AG09309 (cell line): ENCODE results near the gene RAB3D.
"Not testable (repeated sequence)": the region's sequence is repeated elsewhere in the genome, so short reads cannot be mapped to it uniquely, and the experiment has no call there.

Experiments
- DNase-seq: peaks from one replicate; pipeline ENCODE4 v3.0.0-alpha.2; 2010; ENCODE audit warnings: low read depth
- H3K4me3 ChIP-seq: 2 replicates; pipeline ENCODE4 v1.5.1; 2011; ENCODE audit warnings: mild to moderate bottlenecking, low read depth, low read length, moderate library complexity; ENCODE audit not compliant: control insufficient read depth
- CTCF ChIP-seq: IDR thresholded peaks from 2 replicates; pipeline ENCODE4 v1.5.1; 2011; ENCODE audit warnings: mild to moderate bottlenecking, low read depth, low read length, inconsistent platforms; ENCODE audit not compliant: insufficient read depth, control insufficient read depth; ENCODE audit errors: missing control alignments

RAB3D gene

DNA sequence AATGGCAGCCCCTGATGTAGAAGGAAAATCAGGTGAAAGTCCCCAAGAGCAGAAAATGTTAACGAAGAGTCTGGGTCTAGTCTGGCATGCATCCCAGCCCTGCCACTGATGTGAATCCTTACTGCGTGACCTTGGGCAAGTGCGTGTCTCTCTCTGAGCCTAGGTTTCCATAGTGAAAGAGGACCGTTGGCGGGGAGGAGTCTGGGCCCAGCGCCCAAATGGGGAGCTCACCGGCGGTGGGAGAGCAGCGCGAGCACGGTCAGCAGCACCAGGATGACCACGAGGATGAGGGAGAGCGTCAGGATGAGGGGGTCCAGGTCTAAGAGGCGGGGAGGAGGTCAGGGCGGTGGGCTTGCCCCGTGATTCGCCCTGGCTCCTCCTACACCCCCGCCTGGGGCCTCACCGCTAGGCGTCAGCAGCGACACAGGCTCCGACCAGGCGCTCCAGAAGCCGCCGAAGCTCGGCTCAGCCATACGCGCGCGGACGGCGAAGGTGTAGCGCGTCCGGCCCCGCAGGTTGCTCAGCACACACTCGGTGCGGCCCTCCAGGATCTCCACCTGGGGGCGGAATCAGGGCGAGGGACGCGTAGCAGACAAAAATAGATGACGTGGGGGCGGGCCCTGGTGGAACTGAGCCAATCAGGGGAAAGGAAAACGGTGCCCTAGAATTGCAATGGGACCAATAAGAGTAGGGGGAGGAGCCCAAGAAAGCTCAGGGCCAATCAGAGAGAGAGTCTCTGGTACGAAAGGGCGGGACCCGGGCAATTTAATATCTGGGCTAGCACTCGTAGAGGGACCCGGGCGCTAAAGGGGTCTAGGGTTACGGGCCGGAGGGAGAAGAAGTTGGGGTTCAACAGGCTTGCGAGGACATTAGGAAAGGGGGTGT is 41.4 kb upstream of the RAB3D start:
- peak; percentile 72 for DNase-seq
- H3K4me3 ChIP-seq = peak overlapping the region; percentile 70
- peak; percentile 78 for TF ChIP-seq CTCF

DNA sequence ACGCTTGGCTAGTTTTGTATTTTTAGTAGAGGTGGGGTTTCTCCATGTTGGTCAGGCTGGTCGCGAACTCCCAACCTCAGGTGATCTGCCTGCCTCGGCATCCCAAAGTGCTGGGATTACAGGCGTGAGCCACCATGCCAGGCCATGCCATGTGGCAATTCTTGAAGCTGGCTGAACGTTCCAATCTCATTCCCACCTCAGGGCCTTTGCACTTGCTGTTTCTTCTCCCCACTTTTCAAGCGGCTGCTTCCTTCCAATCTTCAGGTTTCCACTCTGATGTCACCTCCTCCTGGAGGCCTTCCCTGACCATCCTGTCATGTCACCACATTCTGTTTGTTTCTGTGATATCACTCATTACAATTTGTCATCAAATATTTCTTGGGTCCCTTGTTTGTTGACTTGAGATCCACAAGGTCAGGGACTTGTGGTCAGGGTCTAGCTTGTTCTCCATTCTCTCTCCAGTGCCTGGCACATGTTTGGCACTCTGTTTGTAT is 40.4 kb upstream of the RAB3D start:
- no peak overlapping the region for H3K4me3 ChIP-seq
- TF ChIP-seq CTCF = no peak
- no peak for DNase-seq

GRCh38 chr19:11379269-11379845 is 39.9 kb upstream of the RAB3D start:
- DNase-seq, H3K4me3 ChIP-seq: not testable (repeated sequence)

DNA sequence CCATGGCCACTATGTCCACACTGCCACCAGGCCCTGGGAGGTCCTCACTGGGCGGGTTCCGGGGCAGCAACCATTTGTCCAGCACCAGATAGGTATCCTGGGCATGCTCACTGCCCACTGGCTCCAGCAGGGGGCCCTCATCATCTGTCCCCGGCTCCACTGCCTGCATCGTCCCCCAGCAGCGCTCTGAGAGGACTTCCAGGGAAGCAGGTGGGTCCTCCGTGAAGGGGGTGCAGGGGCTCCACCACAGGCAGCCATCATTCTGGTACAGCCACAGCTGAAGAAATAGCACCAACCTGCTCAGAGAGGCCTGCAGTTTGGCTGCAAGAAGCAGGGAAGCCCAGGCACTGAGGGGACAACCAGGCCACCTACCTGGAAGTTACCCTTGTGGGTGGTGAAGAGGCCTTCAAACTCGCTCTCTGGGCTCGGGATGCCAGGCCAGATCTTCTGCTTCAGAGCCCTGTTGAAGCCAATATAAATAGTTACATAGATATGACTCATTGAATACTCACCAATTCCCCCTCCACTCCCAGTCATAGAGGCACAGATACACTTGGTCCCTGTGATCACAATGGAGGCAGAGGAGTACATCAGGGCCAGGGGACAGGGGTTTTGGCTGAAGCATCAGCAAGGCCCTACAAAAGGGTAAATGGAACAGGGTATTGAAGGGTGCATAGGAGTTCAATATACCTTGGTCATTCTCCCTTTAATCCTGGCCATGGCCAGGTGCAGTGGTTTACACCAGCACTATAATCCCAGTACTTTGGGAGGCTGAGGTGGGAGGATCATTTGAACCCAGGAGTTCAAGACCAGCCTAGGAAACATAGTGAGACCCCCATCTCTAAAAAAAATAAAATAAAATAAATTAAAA is 39.1 kb upstream of the RAB3D start:
- no peak overlapping the region for H3K4me3 ChIP-seq
- no peak for DNase-seq
- peak; percentile 46 for TF ChIP-seq CTCF

DNA sequence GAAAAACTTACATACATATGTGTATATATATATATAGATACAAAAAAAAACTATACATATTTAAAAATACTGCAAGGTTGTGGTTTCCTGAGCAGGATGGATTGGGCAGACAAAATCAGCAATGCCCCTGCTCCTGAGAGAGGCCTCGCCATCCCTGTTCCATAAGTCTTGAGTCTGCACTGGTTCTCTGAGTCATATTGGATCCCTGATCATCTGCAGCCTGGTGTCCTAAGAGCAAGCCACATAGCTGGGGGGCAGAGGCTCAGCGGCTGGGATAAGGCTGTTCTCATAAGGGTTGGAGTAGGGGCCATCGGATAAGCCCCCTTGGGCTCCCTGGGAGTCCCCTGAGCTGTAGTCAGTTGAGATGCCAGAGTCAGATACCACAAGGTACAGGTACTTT is 38.3 kb upstream of the RAB3D start:
- H3K4me3 ChIP-seq = no peak overlapping the region
- no peak for DNase-seq
- TF ChIP-seq CTCF = no peak

DNA sequence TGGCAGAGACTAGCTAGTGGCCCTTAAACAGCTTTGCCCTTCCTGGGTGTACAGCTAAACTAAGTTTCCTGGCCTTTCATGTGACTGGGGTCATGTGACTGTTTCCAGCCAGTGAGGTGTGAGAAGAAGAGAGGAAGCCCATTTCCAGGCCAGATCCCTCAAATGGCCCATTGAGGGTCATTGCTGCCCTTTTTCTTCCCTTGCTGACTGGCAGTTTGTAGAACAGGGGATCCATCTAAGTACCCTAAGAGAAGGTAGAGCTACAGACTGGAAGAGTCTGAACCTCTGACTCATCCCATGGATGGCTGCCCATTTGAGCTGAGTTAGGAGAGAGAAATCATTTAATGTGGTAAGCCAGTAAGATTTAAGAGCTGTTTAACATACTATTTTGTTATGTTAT is 37.8 kb upstream of the RAB3D start:
- no peak for TF ChIP-seq CTCF
- peak; percentile 73 for DNase-seq
- H3K4me3 ChIP-seq = no peak overlapping the region
